HEK293T (cell line): ENCODE results near the gene FBXW7.

ENCODE experiments used
- BHLHE40 ChIP-seq: fragments of 450-650 bp; IDR thresholded peaks from 2 replicates; pipeline ENCODE4 v1.6.1; 2016; ENCODE audit warnings: mild to moderate bottlenecking, moderate library complexity, borderline replicate concordance
- ELF4 ChIP-seq: fragments of 450-650 bp; IDR thresholded peaks from 2 replicates; pipeline ENCODE4 v1.6.1; 2017; ENCODE audit warnings: antibody characterized with exemption
- FOXA1 ChIP-seq: fragments of 450-650 bp; IDR thresholded peaks from 2 replicates; pipeline ENCODE4 v1.6.1; 2016; ENCODE audit warnings: mild to moderate bottlenecking
- FOXM1 ChIP-seq: fragments of 450-650 bp; IDR thresholded peaks from 2 replicates; pipeline ENCODE4 v1.6.1; 2017; ENCODE audit warnings: mild to moderate bottlenecking, borderline replicate concordance
- L3MBTL2 ChIP-seq: fragments of 450-650 bp; conservative IDR thresholded peaks from 2 replicates; pipeline ENCODE4 v1.6.1; 2016; ENCODE audit warnings: mild to moderate bottlenecking
- LEF1 ChIP-seq: fragments of 450-650 bp; IDR thresholded peaks from 2 replicates; pipeline ENCODE4 v1.6.1; 2017; ENCODE audit warnings: mild to moderate bottlenecking, borderline replicate concordance
- NFRKB ChIP-seq: fragments of 450-650 bp; IDR thresholded peaks from 2 replicates; pipeline ENCODE4 v1.6.1; 2016; ENCODE audit warnings: mild to moderate bottlenecking, moderate library complexity
- SP1 ChIP-seq: fragments of 450-650 bp; IDR thresholded peaks from 2 replicates; pipeline ENCODE4 v1.6.1; 2017
- TARDBP ChIP-seq: fragments of 450-650 bp; IDR thresholded peaks from 2 replicates; pipeline ENCODE4 v1.6.1; 2016
- TF ChIP-seq, protein P1 (sequence below): fragments of 450-650 bp; IDR thresholded peaks from 2 replicates; pipeline ENCODE4 v1.6.1; 2016

DNA sequence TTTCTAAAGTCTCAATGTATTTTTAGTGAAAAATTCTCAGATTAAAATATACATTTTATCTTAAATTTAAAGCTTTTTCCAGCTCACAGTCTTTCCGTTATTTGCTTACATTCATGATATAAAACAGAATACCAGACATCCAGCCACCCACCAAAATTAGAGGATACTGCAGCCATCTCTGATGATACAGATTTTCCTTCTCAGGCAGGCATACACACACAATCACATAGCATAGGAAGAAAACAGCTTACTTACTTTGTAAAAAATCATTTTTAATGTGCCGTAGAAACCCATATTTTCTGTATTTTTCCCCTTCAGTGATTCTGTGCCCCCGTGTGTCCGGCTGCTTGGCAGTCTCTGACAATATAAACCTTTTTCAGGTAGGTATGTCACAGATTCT lies 183.7 kb downstream of the FBXW7 start:
- TF ChIP-seq FOXM1 (no peak), NFRKB (no peak), TARDBP (no peak), FOXA1 (no peak), L3MBTL2 (no peak), SP1 (no peak), BHLHE40 (no peak), LEF1 (no peak), ELF4 (no peak)
- TF ChIP-seq, protein P1, sequence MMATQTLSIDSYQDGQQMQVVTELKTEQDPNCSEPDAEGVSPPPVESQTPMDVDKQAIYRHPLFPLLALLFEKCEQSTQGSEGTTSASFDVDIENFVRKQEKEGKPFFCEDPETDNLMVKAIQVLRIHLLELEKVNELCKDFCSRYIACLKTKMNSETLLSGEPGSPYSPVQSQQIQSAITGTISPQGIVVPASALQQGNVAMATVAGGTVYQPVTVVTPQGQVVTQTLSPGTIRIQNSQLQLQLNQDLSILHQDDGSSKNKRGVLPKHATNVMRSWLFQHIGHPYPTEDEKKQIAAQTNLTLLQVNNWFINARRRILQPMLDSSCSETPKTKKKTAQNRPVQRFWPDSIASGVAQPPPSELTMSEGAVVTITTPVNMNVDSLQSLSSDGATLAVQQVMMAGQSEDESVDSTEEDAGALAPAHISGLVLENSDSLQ = no peak
